Mammary epithelial cell (primary cell): Measurements from ENCODE around the gene CEP89.

Experiments
- CTCF ChIP-seq, 2 donors: IDR thresholded peaks in 1 of 2; conservative IDR thresholded peaks in 1 of 2; 2 replicates each; pipeline ENCODE4 v1.5.1; 2011 to 2012; ENCODE audit warnings: inconsistent platforms in 2 of 2, low read length in 2 of 2, mild to moderate bottlenecking in 2 of 2, control low read depth in 1 of 2, low read depth in 1 of 2; ENCODE audit not compliant: insufficient read depth in 1 of 2; ENCODE audit errors: extremely low read depth in 1 of 2
- EZH2 ChIP-seq: IDR thresholded peaks from 2 replicates; pipeline ENCODE4 v1.6.1; 2012; ENCODE audit warnings: low read length, inconsistent platforms, borderline replicate concordance

DNA sequence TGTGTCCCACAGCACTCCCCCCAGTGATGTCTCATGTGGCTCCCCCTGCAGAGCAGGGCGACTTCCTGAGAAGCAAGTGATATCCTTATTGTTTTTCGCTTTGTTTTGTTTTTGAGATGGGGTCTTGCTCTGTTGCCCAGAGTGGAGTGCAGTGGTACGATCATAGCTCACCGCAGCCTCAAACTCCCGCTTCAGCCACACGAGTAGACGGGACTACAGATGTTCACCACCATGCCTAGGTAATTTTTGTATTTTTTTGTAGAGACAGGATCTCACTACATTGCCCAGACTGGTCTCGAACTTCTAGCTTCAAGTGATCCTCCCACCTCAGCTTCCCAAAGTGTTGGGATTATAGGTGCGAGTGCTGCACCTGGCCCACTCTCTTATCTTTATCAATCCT, 5.0 kb downstream of the CEP89 start:
- TF ChIP-seq CTCF (conservative IDR thresholded peaks at IDR 0.05 in 1 of 2, IDR thresholded peaks at IDR 0.05 in 1 of 2; ENCODE audit: extremely low read depth in 1 of 2, insufficient read depth in 1 of 2, low read depth in 1 of 2, low read length in 2 of 2) = no peak
- no peak for TF ChIP-seq EZH2
